Measurements from ENCODE around the gene COL27A1.

DNA sequence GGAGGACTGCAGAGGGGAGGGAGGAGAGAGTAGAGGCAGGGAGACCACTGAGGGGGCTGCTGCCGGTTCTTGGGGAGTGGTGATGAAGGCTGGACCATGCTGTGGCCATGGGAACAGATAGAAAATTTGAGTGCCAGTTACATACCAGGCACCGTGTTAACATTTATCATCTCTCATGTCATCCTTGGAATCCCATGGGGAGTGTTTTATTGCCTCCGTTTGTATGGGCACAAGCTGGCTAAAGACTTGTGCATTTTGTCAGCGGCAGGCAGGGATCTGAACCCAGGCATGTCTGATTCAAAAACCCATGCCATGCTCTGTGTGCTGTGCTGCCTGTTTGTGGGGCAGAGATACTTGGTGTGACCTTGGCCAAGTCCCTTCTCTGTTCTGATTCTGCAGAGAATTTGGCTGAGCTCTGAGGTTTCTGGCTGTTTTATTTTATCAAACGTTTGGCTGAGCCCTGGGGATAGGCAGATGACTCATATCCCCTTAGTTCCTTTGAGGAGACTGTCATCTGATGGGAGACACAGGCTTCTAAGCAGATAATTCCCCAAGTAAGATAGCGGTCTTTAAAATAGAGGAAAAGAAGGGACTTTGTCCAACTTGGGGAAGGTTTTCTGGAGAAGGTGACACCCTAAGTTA is 22.2 kb downstream of the COL27A1 start:
- TF ChIP-seq, protein P1, sequence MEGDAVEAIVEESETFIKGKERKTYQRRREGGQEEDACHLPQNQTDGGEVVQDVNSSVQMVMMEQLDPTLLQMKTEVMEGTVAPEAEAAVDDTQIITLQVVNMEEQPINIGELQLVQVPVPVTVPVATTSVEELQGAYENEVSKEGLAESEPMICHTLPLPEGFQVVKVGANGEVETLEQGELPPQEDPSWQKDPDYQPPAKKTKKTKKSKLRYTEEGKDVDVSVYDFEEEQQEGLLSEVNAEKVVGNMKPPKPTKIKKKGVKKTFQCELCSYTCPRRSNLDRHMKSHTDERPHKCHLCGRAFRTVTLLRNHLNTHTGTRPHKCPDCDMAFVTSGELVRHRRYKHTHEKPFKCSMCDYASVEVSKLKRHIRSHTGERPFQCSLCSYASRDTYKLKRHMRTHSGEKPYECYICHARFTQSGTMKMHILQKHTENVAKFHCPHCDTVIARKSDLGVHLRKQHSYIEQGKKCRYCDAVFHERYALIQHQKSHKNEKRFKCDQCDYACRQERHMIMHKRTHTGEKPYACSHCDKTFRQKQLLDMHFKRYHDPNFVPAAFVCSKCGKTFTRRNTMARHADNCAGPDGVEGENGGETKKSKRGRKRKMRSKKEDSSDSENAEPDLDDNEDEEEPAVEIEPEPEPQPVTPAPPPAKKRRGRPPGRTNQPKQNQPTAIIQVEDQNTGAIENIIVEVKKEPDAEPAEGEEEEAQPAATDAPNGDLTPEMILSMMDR (optimal IDR thresholded peaks at IDR 0.05 in 1 of 3, IDR thresholded peaks at IDR 0.05 in 1 of 3, conservative IDR thresholded peaks at IDR 0.05 in 1 of 3; ENCODE audit: extremely low read depth in 1 of 3, insufficient read depth in 2 of 3, low read length in 3 of 3), result no peak
- no peak for TF ChIP-seq EZH2 (IDR thresholded peaks at IDR 0.05; ENCODE audit: low read length)

All from keratinocyte (primary cell).